IPS-18c (cell line): ENCODE measurements around the gene DDI2.
"Not testable (repeated sequence)": the region's sequence is repeated elsewhere in the genome, so short reads cannot be mapped to it uniquely, and the experiment has no call there.

Experiments used
- H3K4me3 ChIP-seq: 2 replicates; pipeline ENCODE4 v1.7.0; 2013; ENCODE audit warnings: low read depth, mild to moderate bottlenecking, low read length, moderate library complexity; ENCODE audit not compliant: insufficient read depth
- H3K9me3 ChIP-seq: one replicate; pipeline ENCODE4 v1.6.1; 2013; ENCODE audit warnings: mild to moderate bottlenecking, low read length, moderate library complexity; ENCODE audit not compliant: control insufficient read depth, insufficient read depth

The DDI2 gene

GRCh38 chr1:15603050-15603965, 13.9 kb upstream of the DDI2 start:
- H3K9me3 ChIP-seq: no peaks in the 10 kb centered on the region
- no peak overlapping the region for H3K4me3 ChIP-seq

GRCh38 chr1:15603966-15604282, 13.3 kb upstream of the DDI2 start:
- H3K4me3 ChIP-seq, H3K9me3 ChIP-seq: not testable (repeated sequence)

- H3K4me3 ChIP-seq, H3K9me3 ChIP-seq: not testable (repeated sequence)
Observed at GRCh38 chr1:15604400-15604799, 12.9 kb upstream of the DDI2 start.

- peaks cover 3% of the 10 kb centered on the region for H3K9me3 ChIP-seq
Observed at GRCh38 chr1:15605398-15606383, 11.6 kb upstream of the DDI2 start.

GRCh38 chr1:15609631-15610030, 7.6 kb upstream of the DDI2 start:
- H3K4me3 ChIP-seq: no peak overlapping the region
- H3K9me3 ChIP-seq: peaks cover 3% of the 10 kb centered on the region

More at GRCh38 chr1:15605398-15606383, 11.6 kb upstream of the DDI2 start:
- H3K4me3 ChIP-seq: no peak overlapping the region

GRCh38 chr1:15610167-15610566, 7.1 kb upstream of the DDI2 start:
- Histone ChIP-seq H3K9me3 (peaks cover 3% of the 10 kb centered on the region), H3K4me3 (no peak overlapping the region)

GRCh38 chr1:15616373-15617172, 685 bp upstream of the DDI2 start:
- Histone ChIP-seq H3K4me3 (peak overlapping the region; percentile 55), H3K9me3 (no peaks in the 10 kb centered on the region)

GRCh38 chr1:15618077-15618654, 908 bp downstream of the DDI2 start:
- H3K4me3 ChIP-seq: peak overlapping the region; percentile 98
- no peaks in the 10 kb centered on the region for H3K9me3 ChIP-seq

GRCh38 chr1:15618655-15619525, 1.6 kb downstream of the DDI2 start:
- Histone ChIP-seq H3K4me3 (peak overlapping the region; percentile 98), H3K9me3 (no peaks in the 10 kb centered on the region)

- no peaks in the 10 kb centered on the region for H3K9me3 ChIP-seq
- no peak overlapping the region for H3K4me3 ChIP-seq
Observed at GRCh38 chr1:15620155-15620545, 2.9 kb downstream of the DDI2 start.

- no peaks in the 10 kb centered on the region for H3K9me3 ChIP-seq
- no peak overlapping the region for H3K4me3 ChIP-seq
Observed at GRCh38 chr1:15620902-15621682, 3.8 kb downstream of the DDI2 start.

- H3K9me3 ChIP-seq: no peaks in the 10 kb centered on the region
- H3K4me3 ChIP-seq: no peak overlapping the region
Observed at GRCh38 chr1:15621975-15622374, 4.7 kb downstream of the DDI2 start.

- Histone ChIP-seq H3K4me3 (no peak overlapping the region), H3K9me3 (no peaks in the 10 kb centered on the region)
Observed at GRCh38 chr1:15622712-15623373, 5.6 kb downstream of the DDI2 start.

GRCh38 chr1:15623435-15623834, 6.2 kb downstream of the DDI2 start:
- Histone ChIP-seq H3K9me3 (no peaks in the 10 kb centered on the region), H3K4me3 (no peak overlapping the region)

- Histone ChIP-seq H3K4me3 (no peak overlapping the region), H3K9me3 (no peaks in the 10 kb centered on the region)
Observed at GRCh38 chr1:15624133-15624714, 7.0 kb downstream of the DDI2 start.
